ENCODE measurements around the gene PTPRT. TPM values are rescaled to one million over a fixed set of nuclear protein-coding genes. Genes with fewer than 3 reads are reported as not detected.

Gene PTPRT
- total RNA-seq, 4 donors from 2014 or later, result 0.04 TPM; not detected in 3

GRCh38 chr20:42447270-42447669 lies 742.4 kb downstream of the PTPRT start:
- WGBS, 2 donors (ENCODE audit: low coverage in 1 of 2), result 69 to 76% methylated on average over 2 of the region's 2 CpGs
- H3K4me1 ChIP-seq, result no peaks in the 10 kb centered on the region
- TF ChIP-seq, protein P1, sequence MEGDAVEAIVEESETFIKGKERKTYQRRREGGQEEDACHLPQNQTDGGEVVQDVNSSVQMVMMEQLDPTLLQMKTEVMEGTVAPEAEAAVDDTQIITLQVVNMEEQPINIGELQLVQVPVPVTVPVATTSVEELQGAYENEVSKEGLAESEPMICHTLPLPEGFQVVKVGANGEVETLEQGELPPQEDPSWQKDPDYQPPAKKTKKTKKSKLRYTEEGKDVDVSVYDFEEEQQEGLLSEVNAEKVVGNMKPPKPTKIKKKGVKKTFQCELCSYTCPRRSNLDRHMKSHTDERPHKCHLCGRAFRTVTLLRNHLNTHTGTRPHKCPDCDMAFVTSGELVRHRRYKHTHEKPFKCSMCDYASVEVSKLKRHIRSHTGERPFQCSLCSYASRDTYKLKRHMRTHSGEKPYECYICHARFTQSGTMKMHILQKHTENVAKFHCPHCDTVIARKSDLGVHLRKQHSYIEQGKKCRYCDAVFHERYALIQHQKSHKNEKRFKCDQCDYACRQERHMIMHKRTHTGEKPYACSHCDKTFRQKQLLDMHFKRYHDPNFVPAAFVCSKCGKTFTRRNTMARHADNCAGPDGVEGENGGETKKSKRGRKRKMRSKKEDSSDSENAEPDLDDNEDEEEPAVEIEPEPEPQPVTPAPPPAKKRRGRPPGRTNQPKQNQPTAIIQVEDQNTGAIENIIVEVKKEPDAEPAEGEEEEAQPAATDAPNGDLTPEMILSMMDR (IDR thresholded peaks at IDR 0.05), result no peak
- TF ChIP-seq POLR2A (IDR thresholded peaks at IDR 0.05) (no peak), POLR2AphosphoS5 (IDR thresholded peaks at IDR 0.05) (no peak), EP300 (IDR thresholded peaks at IDR 0.05) (no peak)
- H3K27me3 ChIP-seq, result no peaks in the 10 kb centered on the region
- H3K4me3 ChIP-seq, result no peak overlapping the region
- no peaks in the 10 kb centered on the region for H3K9me3 ChIP-seq
- no peak overlapping the region for H3K27ac ChIP-seq
- ATAC-seq, result no peak
- no peaks in the 10 kb centered on the region for H3K36me3 ChIP-seq

DNA sequence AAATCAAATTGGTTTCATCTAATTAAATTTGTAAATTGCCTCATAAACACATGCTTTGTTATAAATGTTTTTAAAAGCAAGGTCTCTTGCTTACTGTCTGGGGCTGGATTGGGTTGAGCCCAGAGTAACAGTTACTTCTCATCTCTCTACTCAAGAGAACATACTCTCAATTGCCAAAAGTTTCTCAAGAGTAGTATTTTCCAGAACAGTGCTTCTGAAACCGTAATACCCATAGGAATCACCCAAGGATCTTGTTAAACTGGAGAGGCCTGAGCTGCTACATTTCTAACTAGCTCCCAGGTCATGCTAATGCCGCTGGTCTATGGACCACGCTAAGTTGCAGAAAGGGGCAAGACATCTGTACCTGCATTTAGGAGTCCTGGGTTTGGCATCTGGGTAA lies 744.9 kb downstream of the PTPRT start:
- H3K9me3 ChIP-seq, result no peaks in the 10 kb centered on the region
- no peak overlapping the region for H3K4me3 ChIP-seq
- H3K4me1 ChIP-seq, result no peaks in the 10 kb centered on the region
- WGBS, 2 donors (ENCODE audit: low coverage in 1 of 2), result 70 to 73% methylated on average over 3 of the region's 3 CpGs
- TF ChIP-seq POLR2A (IDR thresholded peaks at IDR 0.05) (no peak), EP300 (IDR thresholded peaks at IDR 0.05) (no peak), POLR2AphosphoS5 (IDR thresholded peaks at IDR 0.05) (no peak)
- TF ChIP-seq, protein P1 (IDR thresholded peaks at IDR 0.05), result no peak
- H3K36me3 ChIP-seq, result no peaks in the 10 kb centered on the region
- peak; percentile 52 for ATAC-seq
- no peak overlapping the region for H3K27ac ChIP-seq
- peaks cover 4% of the 10 kb centered on the region for H3K27me3 ChIP-seq

- ATAC-seq, result no peak
- H3K27ac ChIP-seq, result no peak overlapping the region
Measured at GRCh38 chr20:42443200-42443599, 746.5 kb downstream of the PTPRT start.

DNA sequence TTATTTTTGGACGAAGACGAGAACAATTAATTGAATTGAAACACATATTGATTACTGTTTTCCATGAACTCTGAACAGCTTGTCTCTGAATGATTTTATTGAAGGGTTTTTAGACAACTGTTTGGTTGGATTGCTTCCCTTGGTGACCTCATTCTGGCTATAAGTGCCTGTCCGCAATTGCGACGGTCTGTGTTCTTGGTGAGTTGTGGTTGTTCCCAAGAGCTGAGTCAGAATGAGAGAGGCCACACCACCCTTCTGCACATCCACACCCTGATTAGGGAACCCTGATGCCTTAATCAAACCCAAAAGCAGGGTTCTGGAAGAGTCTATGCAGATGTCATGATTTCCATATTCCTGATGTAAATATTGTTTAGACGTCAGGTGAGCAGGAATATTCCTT lies 747.0 kb downstream of the PTPRT start:
- TF ChIP-seq, protein P1 (IDR thresholded peaks at IDR 0.05), result no peak
- TF ChIP-seq EP300 (IDR thresholded peaks at IDR 0.05) (no peak), POLR2AphosphoS5 (IDR thresholded peaks at IDR 0.05) (no peak)

More at GRCh38 chr20:42443200-42443599, 746.5 kb downstream of the PTPRT start:
- Histone ChIP-seq H3K9me3 (no peaks in the 10 kb centered on the region), H3K27me3 (peaks cover 4% of the 10 kb centered on the region), H3K4me1 (no peaks in the 10 kb centered on the region), H3K36me3 (no peaks in the 10 kb centered on the region), H3K4me3 (no peak overlapping the region)
- TF ChIP-seq EP300 (IDR thresholded peaks at IDR 0.05) (no peak), POLR2AphosphoS5 (IDR thresholded peaks at IDR 0.05) (no peak), POLR2A (IDR thresholded peaks at IDR 0.05) (no peak)
- TF ChIP-seq, protein P1 (IDR thresholded peaks at IDR 0.05), result no peak
- 80 to 100% methylated on average over 1 to 2 of the region's 4 CpGs for WGBS, 2 donors (ENCODE audit: low coverage in 1 of 2)

DNA sequence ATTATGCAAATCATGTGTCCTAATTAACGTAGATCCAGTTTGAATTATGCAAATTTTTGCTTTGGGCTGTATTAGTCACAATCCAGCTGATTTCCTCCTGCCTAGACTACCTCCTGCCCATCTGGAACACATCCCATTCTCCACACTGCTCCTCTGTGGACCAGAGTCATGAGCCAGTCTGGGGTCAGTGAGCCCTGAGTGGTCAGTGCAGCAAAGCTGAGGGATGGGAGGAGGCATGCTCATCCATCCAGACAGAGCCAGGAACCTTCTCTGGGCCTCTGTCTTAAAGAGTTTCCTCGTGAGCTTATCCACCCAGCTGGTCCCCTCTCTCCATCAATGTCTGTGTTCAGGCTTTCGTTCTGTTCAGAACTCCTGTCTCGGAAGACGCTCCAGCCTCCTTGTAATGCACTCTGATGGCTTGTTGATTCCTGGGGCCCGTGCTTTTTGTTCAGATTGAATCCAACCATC lies 747.8 kb downstream of the PTPRT start:
- no peaks in the 10 kb centered on the region for H3K36me3 ChIP-seq
- H3K27ac ChIP-seq, result no peak overlapping the region
- H3K9me3 ChIP-seq, result no peaks in the 10 kb centered on the region
- peaks cover 4% of the 10 kb centered on the region for H3K27me3 ChIP-seq
- ATAC-seq, result no peak
- H3K4me1 ChIP-seq, result no peaks in the 10 kb centered on the region
- H3K4me3 ChIP-seq, result no peak overlapping the region
- TF ChIP-seq POLR2A (IDR thresholded peaks at IDR 0.05), result no peak
- TF ChIP-seq, protein P1 (IDR thresholded peaks at IDR 0.05), result no peak
- TF ChIP-seq EP300 (IDR thresholded peaks at IDR 0.05), result no peak
- no peak for TF ChIP-seq POLR2AphosphoS5 (IDR thresholded peaks at IDR 0.05)
- WGBS, 2 donors (ENCODE audit: low coverage in 1 of 2), result 53 to 59% methylated on average over 5 to 6 of the region's 6 CpGs

More for the DNA sequence above, 747.0 kb downstream of the PTPRT start:
- no peak overlapping the region for H3K27ac ChIP-seq
- ATAC-seq, result peak; percentile 72
- no peaks in the 10 kb centered on the region for H3K9me3 ChIP-seq
- H3K4me3 ChIP-seq, result no peak overlapping the region
- H3K36me3 ChIP-seq, result no peaks in the 10 kb centered on the region
- peaks cover 4% of the 10 kb centered on the region for H3K27me3 ChIP-seq
- WGBS, 2 donors (ENCODE audit: low coverage in 1 of 2), result 58 to 88% methylated on average over 3 of the region's 6 CpGs
- no peaks in the 10 kb centered on the region for H3K4me1 ChIP-seq

Measured in gastroesophageal sphincter (tissue), 4 donors.